NK-92 (cell line): ENCODE data around the gene CARD18.
"Not testable (repeated sequence)": the region's sequence is repeated elsewhere in the genome, so short reads cannot be mapped to it uniquely, and the experiment has no call there.

Experiments used
- DNase-seq: peaks from one replicate; lab custom pipeline; 2025; ENCODE audit not compliant: unreplicated experiment; lab: John Stamatoyannopoulos, UW

CARD18 gene

DNA sequence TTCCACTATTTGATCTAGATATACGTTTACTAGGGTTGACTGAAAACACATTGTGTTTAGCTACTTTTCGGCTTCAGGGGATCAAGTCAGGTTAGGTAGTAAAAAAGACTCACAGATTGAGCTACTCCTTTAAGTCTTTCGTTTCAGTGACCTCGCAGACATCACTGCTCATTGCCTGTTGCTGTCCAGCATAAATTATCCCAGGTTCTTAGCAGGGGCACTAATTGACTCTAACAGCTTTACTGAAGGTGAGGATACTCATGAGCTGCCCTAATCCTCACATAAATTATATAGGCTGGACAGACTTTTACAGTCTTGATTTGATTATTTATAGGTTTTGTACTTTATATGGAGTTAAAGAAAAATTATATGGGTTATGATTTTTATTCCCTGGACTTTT lies 3.7 kb downstream of the CARD18 start:
- no peak for DNase-seq

DNA sequence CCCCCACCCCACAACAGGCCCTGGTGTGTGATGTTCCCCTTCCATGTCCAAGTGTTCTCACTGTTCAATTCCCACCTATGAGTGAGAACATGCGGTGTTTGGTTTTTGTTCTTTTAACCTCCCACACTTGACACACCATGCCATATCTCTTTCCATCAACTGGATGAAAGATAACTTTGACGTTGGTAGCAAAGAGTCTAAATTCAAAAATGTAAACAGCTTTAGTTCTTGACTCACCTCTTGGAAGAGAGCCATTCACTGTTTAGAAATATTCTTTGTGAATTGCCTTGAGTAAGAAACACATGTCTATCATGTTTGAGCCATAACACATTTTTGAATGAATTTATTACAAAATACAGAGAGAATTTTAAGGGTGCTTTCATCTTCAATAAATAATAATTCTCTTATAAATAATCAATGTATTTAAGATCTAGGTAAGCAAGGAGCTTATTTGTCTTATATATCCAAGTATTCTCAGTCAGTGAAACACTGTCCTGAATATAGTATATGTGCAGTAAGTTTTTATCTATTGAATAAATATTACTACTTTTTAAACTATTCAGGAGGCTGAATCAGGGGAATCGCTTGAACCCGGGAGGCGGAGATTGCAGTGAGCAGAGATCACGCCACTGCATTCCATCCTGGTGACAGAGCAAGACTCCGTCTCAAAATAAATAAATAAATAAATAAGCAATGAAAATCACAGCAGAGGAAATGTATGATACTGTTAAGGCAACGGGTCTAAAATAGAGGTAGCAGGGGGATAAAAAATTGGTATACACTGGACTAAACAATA lies 6.7 kb downstream of the CARD18 start:
- no peak for DNase-seq

DNA sequence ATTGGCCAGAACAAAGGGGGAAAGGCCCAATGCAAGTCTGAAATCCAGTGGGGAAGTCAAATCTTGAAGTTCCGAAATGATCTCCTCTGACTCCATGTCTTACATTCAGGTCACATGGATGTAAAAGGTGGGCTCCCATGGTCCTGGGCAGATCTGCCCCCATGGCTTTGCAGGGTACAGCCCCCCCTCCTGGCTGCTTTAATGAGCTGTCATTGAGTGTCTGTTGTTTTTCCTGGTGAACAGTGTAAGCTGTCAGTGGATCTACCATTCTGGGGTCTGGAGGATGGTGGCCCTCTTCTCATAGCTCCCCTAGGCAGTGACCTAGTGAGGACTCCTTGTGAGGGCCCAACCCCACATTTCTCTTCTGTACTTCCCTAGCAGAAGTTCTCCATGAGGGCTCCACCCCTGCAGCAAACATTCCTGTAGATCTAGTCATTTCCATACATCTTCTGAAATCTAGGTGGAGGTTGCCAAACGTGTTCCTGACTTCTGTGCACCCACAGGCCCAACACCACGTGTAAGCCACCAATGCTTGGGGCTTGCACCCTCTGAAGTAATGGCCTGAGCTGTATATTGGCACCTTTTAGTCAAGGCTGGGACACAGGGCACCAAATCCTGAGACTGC lies 9.3 kb downstream of the CARD18 start:
- DNase-seq: no peak

DNA sequence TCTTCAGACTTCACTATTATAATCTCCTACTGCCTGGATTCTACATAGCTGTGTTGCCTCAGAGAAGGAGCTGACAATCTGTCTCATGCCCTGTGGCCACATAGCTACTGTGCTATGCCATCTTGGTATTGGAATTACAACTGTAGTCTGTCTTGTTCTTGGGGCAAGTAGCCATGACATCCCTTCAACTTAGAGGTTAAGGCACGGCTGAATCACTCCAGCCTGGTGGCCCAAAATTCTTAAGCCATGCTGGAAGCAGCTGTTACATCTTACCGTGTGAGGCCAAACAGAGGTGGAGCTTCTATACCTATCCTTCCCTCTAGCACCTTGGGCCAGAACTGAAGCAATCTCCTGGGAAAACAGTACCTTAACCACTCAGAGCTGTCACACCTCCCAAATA lies 14.8 kb downstream of the CARD18 start:
- DNase-seq: no peak

DNA sequence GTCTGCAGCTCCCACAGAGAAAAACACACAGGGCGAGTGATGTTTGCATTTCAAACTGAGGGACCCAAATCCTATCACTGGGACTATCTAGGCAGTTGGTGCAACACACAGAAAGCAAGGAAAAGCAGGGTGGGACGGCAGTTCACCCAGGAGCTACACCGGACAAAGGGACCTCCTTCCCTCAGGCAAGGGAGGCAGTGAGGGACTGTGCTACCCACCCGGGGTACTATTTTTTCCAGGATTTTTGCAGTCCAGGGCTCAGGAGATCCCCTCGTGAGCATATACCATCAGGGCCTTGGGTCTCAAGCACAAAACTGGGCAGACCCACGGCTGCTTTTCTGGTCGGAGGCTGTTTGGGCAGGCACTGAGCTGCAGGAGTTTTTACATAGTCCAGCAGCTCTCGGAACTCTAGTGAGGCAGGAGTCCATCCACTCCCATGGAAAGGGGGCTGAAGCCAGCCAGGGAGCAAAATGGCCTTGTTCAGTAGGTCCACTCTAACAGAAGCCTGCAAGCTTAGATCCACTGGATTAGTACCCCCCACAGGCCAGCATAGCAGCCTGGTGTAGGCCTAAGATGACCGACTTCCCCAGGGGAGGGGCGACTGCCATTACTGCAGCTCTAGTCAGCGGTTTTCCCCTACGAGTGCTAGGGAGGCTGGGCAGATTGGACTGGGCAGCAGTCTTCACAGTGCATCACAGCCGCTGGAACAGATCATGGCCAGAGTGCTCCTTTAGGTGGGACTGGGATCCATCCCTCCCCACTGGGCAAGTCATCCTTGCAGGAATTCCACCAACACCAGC lies 28.2 kb downstream of the CARD18 start:
- no peak for DNase-seq

DNA sequence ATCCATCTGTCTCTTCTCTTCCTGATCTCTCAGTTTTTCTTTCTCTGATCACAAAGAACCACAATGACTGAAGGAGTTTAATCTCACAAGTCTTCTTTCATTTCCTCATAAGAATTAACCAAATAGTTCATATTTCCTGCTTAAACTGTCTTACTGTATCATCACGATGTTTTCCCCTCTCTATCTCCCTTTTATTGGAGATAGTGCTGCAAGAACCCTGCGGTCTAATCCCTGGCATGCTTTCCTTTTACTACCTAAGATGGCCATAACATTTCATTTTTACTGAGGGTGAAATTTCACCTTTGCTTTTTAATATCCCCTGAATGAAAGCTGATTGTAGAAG lies 28.9 kb downstream of the CARD18 start:
- DNase-seq: no peak

DNA sequence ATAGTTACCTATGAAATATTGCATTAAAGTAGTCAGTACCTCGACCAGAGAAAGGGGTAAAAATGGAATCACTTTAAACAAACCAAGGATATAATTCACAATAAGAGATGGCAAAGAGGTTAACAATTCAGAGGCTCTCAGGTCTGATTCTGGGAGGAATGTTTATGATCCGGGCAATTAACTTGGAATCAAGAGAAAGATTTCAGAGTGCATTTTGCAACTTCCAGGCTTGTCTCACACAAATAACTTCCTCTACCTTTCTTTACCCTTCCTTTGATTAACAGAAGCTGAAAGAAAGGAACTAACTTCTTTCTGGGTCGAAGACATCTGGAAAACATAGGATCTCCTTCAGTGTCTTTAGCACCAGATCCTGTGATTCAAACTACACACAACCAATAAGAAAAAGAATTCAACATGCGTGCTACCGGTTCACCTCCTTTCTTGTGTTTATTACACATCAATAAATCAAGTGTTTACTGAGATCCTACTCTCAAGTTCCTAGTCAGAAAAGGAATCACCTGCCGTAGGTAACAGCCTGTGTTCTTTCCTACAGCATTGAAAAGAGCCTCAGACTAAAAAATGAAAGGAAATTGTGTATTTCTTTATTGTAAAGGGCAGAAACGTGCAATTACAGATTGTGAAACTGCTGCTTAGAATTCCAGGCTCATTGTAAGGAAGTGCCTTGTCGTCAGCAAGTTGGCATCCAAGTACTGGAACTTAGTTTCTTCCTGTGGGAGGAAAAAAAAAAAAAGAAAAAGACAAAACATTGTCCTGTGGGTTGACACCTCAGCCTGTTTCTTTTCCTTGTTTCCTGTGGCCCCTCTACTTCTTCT lies 29.5 kb downstream of the CARD18 start:
- no peak for DNase-seq

DNA sequence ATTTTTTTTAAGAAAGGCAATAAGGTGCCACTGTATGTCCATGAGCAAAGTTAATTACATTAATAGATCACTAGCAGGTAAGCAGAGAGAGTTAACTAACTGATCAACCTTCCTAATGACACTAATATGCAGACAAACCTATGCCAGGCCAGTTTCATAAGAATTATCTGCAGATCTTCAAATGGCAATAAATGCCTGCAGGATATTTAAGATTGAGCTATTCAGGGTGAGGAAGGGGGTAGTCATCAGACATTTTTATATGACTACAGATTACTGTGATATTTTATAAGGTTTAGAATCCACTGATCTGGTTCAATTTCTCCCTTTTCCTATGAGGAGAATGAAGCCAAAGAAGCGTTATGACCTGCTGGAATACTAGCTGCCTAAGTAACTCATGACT lies 30.2 kb downstream of the CARD18 start:
- DNase-seq: no peak

DNA sequence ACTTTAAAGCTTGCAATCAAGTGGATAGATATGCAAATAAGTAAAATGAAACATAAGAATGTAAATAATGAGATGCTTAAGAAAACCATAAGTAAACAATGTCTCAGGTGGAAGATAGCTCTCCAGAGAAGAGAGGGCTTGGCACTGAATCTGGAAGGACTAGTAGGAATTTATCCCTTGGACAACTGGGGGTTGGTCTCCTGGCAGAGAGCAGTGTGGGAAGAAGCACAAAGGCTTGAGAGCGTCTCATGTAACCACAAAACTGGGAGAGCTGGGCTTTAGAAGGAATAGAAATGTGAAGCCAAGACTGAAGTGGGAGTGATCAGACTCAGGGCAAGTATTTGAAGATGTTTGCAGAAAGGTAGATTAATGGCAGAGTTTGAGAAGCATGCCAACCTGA lies 31.3 kb downstream of the CARD18 start:
- DNase-seq: no peak

DNA sequence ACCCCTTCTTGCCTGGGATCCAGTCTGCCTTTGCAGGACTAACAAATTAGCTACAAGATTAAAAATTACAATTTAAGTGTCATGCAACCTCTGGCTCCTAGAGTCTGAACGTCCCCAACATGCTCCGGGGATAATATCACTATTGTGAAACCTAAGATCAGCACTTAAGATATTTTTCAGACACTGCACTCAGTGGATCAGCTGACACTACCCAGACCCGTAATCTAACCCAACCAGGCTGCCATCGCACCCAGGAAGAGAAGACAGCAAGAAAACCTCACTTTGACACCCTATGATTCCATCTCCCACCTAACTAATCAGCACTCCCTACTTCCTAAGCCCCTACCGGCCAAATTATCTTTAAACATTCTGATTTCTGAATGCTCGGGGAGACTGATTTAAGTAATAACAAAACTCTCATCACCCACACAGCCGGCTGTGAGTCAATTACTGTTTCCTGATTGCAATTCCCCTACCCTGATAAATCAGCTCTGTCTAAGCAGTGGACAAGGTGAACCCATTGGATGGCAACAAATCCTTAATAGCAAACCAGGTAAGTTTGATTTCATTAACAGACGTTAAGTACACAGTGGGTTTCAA lies 32.2 kb downstream of the CARD18 start:
- DNase-seq: not testable (repeated sequence)

DNA sequence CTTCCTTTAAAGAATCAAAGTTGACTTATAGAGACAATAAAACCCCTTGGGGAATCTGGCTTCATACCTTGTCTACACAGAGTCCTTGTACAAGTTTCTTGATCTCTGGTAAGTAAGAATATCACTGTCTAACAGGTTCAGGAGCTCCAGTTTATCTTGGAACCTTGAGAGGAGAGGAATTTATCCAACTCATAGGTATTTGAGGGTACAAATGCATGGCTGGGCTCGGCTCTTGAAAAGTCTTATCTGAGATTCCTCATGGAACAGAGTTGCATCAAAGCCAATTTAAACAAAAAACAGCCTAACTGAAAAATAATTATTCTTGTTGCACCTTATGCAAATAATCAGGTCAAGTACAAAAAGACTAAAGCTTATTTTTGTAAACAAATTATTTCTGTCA lies 33.4 kb downstream of the CARD18 start:
- DNase-seq: no peak

DNA sequence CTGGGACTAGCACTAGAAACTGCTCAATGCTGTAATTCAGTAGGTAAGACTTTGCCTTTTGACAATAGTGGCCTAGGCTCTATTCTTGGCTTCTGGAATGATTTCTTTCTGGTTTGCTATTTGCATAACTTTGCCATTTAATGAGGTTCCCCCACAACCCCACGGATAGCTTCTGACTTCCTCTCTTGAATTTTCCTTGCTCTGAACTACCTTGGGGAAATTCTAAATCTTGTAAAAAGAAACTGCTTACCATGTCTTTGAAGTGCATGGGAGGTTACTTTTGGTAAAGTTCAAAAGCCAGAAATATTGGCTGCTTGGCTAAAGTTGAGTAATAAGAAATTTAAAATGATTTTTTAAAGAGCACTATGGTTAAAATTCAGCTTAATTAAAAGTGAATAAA lies 35.3 kb downstream of the CARD18 start:
- no peak for DNase-seq

DNA sequence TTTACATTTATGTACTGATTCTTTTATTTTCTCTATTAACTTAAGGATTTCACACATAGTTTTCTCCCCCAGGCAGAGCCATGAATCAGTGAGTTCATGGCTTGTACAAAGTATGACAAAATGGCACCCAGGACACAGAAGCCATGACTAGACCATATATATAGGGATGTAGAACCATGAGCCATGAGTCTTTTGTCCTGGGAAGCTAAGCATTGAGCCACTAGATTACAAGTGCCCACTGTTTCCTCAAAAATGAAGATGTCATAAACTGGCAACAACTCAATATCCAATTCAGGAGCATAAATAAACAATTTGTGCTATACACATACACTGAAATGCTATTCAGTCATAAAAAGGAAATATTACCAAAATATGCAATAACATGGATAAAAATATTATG lies 36.2 kb downstream of the CARD18 start:
- DNase-seq: no peak

DNA sequence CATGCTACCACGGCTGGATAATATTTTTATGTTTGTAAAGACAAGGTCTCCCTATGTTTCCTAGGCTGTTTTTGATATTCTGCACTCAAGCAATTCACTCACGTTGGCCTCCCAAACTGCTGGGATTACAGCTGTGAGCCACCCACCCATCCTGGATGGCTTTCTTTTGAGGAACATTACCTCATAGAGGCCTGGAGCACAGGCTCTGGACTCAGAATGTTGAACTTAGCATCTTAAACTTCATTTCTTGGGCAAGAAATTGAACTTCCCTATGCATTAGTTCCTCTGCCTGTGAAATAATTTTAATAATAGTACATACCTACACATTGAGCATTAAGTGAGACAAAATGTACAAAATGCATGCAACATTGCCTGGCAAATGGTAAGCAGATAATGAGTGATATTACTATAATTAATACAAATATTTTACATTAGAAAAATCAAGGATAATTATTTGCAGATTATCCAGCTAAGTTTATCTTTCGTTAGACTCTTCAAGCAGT lies 37.4 kb downstream of the CARD18 start:
- not testable (repeated sequence) for DNase-seq

DNA sequence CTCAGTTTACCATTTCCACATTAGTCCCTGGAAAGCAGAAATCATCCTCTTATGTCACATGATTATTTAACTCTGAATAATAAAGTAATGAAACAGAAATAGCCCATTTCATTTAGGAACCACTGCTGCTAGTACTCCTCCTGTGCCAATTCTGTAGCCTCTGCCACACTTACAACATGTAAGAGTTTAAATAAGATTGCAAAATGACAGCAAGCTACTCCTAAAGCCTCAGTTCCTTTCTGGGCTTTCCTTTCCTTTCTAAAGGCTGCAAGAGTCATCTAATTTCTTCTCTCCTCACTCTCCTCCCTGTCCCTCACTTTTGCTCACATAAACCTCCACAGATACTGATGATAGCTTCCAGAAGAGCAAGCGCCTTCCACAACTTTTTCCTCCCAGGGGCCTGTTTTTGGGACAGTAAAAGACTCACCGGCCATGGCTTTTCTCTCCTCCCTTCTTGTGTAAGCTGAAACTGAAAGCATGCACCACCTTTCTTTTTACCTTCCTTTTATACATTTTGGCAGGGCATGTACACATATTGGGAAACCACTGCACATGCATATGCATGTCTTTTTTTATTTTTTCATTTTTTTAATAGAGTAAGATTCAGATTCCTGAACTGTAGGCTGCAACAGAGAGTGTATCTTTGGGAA lies 38.5 kb downstream of the CARD18 start:
- no peak for DNase-seq

DNA sequence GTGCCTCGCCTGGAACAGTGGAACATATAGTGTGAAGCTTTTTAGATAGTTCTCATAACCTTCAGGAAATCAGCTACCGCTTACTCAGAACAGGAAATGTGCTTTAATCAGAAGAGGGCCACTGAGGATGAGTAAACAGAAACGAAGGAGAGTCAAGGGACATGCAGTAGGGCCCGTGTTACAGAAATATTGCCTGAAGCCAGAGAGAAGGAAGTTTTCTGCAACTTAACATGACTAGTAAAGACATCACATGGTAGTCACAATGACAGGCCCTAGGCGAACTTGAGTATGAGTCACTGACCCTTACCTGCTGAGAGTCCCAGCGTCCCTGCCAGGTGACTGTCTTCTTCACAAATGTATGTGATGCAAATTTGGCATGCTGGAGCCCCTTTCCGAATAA lies 39.4 kb downstream of the CARD18 start:
- DNase-seq: no peak

DNA sequence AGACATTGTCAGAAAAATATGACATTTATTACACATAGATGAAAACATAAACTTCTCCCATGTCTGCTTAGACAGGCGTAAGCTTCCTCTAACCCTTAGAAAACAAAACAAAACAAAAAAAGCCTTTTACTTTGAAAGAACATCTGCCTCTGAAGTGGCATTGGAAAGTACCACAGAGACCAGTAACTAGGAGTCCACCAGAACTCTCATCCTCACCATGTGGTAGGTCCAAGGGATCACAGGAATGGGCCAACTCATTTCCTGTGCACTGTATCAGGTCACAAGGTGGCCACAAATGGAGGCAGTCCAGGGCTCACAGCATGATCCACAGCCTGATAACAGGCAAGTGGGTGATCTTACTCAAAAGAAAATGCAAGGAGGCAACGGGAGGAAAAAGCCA lies 40.0 kb downstream of the CARD18 start:
- not testable (repeated sequence) for DNase-seq

DNA sequence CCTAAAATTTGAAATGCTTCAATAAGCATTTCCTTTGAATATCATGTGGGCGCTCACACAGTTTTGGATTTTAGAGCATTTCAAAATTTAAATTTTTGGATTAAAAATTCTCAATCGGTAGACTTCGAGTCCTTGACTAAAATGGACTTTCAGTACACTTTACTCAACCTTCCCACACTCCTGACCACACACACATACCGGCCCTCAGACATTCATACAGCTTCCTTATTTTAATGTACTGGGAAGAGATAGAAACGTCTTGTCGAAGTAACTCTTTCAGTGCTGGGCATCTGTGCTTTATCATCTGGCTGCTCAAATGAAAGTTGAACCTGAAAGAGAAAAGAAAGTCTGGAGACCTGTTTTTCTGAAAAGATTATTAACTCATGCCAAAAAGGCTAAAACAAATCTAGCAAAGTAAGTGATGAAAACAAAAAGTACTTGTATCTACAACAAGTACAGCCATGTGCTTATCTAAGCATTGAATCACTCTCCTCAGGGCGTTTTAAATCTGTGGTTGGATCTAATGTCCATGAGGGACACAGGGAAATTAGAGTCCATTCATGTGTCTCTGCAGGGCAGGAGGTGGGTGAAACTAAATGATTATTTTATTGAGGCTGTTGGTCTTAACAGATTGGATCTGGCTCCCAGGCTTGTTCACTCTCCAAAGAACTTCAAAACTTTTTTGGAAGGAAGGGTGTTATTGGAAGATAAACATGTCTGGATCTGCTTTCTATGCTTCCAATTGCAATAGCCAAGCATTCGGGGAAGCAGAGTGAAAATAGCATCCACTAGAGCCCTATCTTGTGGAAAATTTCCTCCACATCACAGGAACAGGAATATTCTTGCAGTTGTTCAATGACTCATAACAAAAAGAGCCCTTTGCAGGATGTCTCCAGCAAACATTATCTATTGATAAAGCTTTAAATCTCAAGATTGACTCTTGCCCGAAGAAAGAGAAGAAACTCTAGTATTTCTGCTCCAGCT lies 47.0 kb downstream of the CARD18 start:
- DNase-seq: no peak
